Stimulated activated CD8-positive, alpha-beta memory T cell treated with anti-CD3 and anti-CD28 coated beads, Interleukin-4, amount 100 ng/mL, for 1 hour (primary cell): ENCODE results near the gene SEMA4D.

Experiments used
- DNase-seq, 2 donors: peaks; one replicate each; pipeline ENCODE4 v3.0.0-alpha.2; 2020; ENCODE audit warnings: low read depth in 2 of 2, low spot score in 1 of 2

SEMA4D gene

DNA sequence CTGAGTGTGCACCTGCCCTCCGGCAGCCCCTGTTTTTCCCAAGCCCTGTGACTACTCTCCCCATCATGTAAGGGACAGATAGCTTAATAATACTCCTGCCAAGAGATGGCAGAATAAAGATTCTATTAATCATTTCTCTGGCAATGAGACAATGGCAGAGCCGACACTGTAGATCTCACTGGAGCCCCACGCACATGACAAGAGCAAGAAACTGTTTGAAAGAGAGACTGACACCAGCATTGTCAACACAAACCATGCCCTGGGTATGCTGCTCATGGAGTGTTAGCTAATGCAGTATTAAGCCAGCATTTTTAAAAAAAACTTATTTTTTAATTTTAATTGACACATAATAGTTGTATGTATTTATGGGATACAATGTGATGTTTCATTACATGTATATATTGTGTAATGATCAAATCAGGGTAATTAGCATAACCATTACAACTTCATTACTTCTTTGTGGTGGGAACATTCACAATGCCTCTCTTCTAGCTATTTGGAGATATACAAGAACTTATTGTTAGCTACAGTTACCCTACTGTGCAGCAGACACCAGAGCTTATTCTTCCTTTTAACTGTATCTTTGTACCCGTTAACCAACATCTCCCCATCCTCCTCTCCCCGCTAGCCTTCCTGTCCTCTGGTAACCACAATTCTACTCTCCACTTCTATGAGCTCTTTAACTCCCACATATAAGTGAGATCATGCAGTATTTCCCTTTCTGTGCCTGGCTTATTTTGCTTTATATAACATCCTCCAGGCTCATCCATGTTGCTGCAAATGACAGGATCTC is 31.5 kb upstream of the SEMA4D start:
- DNase-seq: no peak

DNA sequence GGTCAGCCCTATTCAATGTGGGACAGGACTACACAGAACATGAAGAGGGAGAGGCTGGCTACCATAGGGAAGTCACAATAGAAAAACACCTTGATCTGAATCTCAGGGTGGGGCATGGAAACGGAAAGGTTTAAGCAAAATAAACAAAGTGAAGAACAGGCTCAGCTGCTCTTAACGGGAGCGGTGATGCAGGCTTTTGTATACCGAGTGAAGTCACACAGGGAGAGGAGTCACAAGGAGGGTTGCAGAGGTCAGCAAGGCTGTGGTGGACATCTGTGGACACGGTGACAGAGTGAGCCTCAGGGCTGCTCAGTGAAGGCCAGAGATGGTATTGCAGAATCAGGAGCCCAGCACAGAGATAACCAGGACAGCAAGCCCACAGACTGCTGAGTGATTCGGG is 30.6 kb upstream of the SEMA4D start:
- no peak for DNase-seq

DNA sequence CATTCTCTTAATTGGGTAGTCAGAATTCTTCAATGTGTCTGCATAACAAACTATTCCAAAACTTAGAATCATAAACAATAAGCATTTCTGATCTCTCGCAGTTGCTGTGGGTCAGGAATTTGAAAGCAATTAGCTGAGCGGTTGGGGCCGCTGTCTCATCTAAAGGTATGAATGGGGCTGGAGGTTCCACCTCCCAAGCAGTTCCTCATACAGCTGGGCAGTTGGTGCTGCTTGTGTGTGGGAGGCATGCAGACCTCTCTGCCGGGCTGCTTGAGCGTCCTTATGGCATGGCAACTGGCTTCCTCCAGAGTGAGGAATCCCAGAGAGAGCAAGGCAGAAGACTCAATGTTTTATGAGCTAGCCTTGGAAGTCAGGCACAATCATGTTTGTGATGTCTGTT is 30.2 kb upstream of the SEMA4D start:
- no peak for DNase-seq

DNA sequence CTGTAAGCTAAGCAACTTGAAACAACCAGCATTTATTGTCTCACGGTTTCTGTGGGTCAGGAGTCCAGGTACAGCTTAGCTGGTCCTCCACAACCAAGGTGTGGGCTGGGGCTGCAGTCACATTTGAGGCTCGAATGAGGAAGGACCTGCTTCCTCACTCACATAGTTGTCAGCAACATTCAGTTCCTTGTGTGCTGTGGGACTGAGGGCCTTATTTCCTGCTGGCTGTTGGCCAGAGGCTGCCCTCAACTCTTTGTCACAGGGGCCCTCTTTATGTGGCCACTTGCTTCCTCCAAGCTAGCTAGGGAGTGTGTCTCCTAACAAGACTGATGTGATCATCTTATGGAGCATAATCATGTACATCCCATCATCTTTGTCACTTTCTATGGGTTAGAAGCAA is 29.2 kb upstream of the SEMA4D start:
- no peak for DNase-seq

DNA sequence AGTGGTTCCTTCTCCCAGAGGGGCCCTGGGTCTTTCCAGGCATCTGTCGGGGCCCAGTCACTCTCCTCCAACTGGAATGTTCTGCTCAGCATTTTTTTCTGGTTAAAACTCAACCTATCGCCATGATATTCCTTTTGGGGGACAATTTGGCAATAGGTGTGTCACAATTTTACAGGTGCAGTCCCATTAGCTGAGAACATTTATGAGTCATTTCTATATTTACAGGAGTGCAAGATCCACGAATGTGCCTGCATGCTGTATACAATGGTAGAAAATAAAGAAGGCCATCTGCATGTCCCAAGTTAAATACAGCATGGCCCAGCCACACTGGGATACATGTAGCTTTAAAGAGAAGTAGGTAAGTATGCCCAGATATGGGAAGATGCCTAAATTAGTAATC is 28.8 kb upstream of the SEMA4D start:
- DNase-seq: no peak

DNA sequence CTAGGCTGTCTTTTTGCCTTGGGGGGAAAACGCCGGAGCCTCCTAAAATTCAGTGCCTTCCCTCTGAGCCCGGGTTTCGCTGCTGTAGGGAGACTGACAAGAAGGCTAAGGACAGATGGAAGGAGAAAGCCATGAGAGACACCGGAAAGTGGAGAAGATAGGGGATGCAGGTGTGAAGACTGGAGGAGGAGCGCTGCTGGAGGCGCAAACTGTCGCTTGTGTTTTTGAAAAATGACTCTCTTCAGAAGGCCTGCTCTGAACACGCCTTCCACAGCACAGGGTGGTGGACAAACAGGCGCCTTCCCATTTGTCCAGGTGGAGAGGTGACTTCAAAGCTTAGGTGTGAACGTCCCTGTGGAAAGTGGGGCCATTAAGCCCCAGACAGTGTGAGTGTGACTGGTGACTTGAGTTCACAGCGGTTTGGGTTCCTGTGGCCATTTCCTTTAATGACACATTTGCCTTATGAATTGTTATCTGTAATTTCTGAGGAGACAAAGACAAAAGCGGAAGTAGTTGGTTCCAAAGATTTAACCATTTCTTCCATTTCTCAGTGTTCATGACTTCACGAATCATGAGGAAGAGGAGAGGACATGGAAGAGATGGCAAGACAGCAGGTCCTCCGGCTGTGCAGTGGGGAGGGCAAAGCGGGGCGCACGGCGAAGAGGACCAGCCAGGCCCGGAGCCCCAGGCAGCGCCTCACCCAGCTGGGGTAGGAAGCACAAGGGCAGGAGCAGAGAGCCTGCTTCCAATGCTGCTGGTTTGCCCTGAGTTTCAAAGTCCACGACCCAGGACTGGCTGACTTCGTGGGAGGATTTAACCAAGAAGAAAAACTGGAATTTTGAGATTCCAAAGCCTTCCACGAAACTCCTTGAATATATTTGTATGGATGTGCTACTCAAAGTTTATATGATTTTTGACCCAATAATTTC is 27.8 kb upstream of the SEMA4D start:
- DNase-seq: no peak

DNA sequence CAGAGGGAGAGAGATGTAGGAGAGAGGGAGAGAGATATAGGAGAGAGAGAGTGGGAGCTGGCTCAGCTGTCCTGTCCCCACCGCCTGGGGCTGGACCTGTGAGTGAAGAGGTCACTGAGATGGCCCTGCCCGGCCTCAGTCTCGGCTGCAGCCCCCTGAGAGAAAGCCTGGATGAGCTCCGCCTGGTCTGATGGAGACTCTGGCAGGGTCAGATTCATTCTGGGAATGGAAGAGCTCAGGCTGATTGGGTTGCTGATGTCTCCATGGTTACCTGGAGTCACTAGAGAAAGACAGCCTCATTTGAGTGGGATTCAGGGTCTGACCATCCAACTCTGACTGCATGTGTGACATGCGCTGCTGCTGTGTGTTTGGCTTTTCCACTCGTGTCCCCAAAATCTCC is 27.1 kb upstream of the SEMA4D start:
- DNase-seq: no peak

DNA sequence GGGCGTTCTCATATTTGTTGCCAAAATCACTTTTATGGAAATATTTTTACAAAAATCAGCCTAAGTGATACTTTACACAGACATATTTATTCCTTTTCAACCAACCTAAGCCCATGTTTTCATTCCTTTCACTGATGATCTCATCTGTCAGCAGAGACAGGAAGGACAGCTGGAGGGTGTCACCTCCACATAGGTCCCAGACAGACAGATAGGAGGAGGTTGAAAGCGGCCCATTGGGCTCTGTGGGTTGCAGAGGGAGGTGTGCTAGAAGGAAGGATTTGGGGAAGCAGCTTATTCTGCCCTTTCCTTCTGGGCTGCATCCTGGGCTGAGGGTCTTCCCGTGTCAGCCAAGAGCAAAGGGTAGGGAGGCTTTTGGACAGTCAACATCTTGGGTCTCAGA is 26.0 kb upstream of the SEMA4D start:
- DNase-seq: no peak

DNA sequence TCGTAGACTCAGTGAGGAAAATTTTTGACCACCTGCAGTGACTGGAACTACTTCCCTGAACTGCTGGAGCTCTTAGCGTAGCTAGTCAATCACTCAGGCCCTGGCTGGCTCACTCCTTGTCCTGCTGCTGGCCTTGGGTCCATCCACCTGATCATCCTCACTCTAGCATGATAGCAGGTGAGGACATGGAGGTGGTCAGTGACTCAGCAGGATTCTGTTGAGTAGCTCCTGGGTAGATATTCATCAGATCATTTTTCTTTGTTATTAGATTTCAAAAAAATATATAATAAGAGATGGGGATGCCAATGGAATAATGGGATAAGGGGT is 25.0 kb upstream of the SEMA4D start:
- DNase-seq: no peak

DNA sequence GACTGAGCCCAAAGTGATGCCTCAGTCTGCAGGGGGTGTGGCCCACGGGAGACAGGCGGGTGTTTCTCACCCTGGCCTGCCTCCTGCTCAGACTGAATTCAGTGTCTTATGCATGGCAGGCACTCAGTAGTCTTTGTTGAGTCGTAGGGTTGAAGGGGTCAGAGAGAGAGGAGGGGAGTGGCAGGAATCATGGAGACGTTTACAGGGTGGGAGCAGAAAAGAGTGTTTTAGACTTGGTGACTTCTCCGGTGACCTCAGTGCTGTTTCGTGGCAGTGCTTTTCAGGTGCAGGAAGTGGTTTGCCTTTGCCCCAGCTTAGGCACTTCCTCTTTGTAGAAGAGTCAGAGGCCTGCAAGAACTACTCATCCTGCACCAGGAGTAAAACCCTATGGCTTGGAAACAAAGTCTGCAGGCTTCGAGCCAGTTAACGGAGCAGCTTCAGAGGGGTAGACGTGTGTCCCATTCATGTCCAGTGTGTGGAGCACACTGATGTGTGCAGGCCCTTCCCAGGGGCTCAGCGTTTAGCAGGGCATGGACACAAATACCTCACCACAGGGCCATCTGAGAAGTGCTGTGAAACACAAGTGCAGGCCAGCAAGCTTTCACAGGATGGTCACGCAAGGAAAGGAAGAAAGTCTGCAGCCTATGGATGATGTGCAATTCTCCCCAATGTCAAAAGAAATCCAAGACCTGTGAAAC is 24.5 kb upstream of the SEMA4D start:
- peak in 1 of 2 donors; percentile 55 for DNase-seq

DNA sequence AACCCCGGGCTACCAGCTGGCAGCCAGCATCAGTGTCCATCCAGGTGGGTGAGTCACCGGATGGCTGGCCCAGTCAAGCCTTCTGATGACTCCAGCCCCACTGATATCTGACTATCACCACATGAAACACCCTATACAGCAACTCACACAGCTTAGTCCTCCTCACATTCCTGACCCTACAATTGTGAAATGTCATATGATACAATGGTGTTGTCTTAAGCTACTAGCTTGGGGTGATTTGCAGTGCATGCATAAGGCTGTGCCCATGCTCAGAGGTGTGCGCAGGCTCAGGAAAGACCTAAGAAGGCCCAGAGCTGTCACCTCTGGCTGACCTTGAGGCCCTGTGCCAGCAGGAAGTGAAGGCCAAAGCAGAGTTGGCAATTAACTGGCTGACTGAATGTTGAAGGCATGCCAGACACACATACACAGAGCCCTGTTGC is 21.5 kb upstream of the SEMA4D start:
- no peak for DNase-seq

DNA sequence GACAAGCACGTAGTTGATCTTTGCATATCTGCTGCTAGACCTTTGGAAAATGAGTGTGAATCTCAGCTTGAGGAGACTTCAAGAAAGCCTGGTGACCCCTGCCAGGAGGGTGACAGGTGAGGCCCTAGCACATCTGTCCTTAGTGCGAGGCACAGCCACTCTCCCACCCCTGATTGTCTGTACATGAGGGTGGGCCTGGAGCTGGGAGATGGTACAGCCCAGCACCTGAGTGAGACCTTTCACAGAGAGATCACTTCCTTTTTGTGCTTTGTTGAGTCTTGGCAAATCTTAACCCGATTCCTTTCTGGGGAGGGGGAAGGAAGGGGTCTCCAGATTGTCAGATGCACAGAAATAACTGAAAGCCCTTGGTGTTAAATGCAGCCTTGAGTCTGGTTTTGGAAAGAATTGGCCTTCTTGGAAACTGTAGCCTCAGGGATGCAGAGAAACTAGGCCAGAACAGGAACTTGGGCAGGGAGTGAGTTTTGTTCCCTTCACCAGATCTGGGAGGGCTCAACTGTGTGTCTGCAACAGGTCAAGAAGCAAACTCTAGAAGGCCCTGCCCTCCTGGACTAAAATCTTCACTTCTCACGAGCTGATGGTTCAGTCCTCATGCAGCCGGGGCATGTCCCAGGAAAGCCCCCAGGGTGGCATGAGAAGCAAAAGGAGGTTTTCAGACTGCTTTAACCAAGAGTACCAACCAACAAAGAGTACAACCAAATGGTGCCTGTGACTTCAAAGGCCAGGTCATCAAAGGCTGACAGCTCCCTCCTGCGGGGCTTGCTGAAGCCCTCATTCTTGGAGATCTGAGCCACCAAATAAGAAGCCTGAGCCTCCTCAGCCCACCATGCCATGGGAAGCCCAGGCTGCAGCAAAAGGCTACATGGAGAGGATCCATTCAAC is 20.8 kb upstream of the SEMA4D start:
- DNase-seq: no peak

DNA sequence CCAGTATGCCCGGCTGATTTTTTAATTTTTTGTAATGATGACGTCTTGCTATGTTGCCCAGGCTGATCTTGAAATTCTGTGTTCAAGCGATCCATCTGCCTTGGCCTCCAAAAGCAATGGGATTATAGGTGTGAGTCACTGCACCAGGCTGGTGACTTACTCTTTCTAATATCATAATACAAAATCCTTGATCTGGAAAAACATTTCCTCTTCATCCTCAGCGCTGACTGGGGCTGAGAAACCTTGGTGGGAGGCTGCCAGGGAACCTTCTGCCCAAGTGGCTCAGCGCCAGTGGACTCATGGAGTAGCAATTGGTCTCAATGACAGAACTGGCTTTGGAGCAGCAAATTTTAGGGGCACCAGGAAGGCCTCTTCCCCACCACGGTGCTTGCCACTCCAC is 17.5 kb upstream of the SEMA4D start:
- no peak for DNase-seq

DNA sequence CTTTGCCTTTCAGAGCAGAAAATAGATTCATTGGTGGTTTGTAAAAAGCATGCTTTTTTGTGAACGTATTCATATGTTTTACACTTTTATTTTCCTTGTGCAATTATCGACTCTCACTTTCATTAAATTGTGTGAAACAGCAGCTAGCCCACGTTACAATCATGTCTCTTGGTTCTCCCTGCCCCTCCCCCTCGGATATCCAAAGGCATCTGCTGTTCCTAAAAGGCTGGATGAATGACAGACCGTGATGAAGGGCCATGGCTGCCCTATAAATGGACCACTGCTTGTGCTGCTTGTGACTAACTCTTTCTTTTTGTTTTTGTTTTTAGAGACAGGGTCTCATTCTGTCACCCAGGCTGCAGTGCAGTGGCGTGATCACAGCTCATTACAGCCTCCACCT is 17.0 kb upstream of the SEMA4D start:
- DNase-seq: no peak

DNA sequence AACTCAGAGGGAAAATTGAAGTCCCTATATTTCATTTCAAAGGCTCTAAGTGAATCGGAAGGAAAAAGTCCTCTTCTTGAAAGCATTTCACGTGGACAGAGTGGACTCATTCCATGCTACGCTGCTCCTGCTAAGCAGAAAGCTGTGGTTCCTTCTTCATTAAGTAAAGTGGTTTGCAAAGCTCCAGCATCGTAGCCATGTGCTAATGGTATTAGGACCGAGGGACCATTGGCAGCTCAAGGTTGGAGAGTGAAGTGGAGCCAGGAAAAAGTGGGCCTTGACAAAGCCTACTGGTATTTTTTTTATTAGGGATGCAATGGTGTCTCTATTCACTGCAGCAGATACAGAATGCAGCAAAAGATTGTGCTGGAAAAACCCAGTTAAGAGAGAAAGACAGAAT is 16.4 kb upstream of the SEMA4D start:
- DNase-seq: no peak

DNA sequence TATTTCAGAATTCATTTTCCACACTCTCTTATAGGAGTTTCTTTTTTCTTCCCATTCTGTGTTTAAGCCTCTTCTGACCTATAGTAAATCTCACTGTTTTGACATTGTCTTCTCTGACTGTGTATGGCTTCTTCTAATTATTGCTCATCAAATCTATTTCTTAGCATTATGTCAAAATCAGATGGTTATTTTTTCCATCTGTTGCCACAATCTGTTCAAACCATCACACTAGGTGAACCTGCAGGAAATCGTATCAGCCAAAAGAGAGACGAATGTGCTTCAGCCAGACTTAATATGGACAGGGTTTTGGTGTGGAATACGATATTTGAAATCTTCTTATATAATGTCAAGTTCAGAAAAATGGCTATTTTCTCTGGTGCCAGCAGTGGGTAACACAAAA is 15.9 kb upstream of the SEMA4D start:
- no peak for DNase-seq

DNA sequence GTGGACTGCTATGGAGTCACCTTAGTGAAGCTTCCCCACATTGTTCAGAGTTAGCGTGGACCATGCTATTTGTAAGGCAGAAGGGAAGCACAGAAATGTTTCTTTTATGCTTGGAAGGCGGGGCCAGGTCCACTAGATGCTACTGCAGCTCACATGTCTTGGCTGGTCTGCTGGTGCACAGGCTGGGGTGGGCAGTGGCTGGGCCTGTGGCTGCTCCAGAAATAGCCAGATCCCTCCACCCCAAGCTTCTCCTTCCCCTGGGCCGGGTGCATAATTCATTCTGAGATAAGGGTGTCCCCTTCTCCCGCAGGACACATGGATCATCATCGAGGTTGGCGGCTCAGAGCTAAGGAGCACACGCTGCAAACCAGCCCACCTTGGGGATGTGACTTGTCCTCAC is 14.5 kb upstream of the SEMA4D start:
- no peak for DNase-seq

DNA sequence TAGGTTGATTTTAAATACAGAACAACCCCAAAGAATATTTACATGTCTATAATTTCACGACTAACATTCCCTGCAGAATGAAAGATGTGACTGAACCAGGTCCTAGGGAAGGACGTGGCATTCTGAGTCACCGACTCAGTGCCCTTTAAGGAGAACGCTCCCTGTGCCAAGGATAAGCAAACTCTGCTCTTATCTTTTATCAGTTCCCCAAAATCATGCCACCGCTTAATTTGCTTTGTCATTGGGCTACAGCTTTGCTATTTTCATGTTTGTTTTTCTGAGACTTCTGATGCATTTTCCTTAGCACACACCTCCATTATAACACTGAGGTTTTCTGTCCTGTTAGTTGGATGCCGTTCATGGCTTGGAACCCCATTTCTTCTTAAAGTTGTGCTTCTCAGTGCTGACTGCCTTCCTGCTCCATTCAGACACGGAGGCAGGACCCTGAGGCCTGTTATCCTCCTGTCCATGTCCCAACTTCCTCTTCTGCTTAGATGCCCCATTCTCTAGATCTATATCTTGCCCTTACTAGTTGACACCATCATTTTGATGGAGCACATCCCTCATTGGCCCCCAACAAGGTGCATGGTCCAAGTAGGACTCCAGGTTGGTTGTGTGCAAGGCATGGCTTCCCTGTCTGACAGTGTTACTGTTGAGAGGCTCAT is 11.2 kb upstream of the SEMA4D start:
- DNase-seq: no peak

DNA sequence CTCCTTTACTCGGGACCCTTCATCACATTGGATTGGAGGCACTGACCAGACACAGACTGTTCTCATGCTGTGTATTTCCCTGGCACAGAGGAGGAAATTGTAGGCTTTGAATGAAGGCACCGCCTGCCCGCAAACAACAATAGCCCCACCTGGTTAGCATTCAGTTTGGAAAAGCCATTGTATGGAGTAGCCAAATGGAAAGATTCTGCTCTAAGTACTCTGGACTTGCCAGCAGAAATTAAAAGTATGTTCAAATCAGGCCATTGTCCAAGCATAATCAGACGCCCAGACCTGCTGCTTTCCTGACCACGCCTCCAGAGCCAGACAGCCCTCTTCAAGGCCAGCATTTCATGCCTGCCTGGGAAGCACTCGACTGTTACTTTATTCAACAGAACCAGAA is 8.0 kb upstream of the SEMA4D start:
- no peak for DNase-seq

DNA sequence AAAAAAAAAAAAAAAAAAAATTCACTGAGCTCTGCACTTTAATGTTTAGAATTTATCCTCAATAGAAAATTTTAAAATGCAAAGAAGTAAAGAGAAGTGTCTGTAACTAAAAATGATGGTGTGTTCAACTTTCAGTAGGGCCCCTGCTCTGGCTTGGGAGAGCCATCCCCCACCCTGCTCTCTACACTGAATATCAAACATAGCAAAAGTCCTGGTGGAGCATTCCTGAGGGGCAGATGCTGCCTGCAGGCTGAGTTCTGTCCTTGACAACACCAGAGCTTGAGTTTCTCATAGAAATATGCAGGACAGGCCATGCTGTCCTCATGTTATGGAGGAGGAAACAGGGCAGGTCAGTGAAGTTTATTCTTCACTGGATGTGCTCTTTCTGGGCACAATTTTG is 7.1 kb upstream of the SEMA4D start:
- DNase-seq: no peak
